Measurements from ENCODE around the gene TTI1. TPM values are rescaled to one million over a fixed set of nuclear protein-coding genes. Genes with fewer than 3 reads are reported as not detected.

TTI1 gene
- total RNA-seq, 2 donors from 2014 or later, result 14.8 to 26.2 TPM

GRCh38 chr20:37945091-37945547, 88.1 kb downstream of the TTI1 start:
- 36% methylated on average over 11 of the region's 11 CpGs for WGBS
- H3K36me3 ChIP-seq, result no peaks in the 10 kb centered on the region
- H3K4me1 ChIP-seq (replicated peaks), result no peaks in the 10 kb centered on the region
- H3K4me3 ChIP-seq, result no peak overlapping the region
- no peak overlapping the region for H3K27ac ChIP-seq
- intact Hi-C loops (cut with DNase I), result no loop called here
- no peaks in the 10 kb centered on the region for H3K9me3 ChIP-seq
- TF ChIP-seq CTCF (IDR thresholded peaks at IDR 0.05), result no peak
- TF ChIP-seq POLR2A (IDR thresholded peaks at IDR 0.05), result no peak
- no peak for TF ChIP-seq POLR2AphosphoS5 (IDR thresholded peaks at IDR 0.05)
- DNase-seq (ENCODE audit: low spot score), result no peak
- H3K27me3 ChIP-seq (replicated peaks; ENCODE audit: insufficient read depth), result no peaks in the 10 kb centered on the region

- Histone ChIP-seq H3K27ac (no peak overlapping the region), H3K4me1 (replicated peaks) (no peaks in the 10 kb centered on the region), H3K4me3 (no peak overlapping the region), H3K9me3 (no peaks in the 10 kb centered on the region), H3K27me3 (replicated peaks; ENCODE audit: insufficient read depth) (no peaks in the 10 kb centered on the region), H3K36me3 (no peaks in the 10 kb centered on the region)
- no peak for DNase-seq (ENCODE audit: low spot score)
- TF ChIP-seq CTCF (IDR thresholded peaks at IDR 0.05) (no peak), POLR2A (IDR thresholded peaks at IDR 0.05) (no peak), POLR2AphosphoS5 (IDR thresholded peaks at IDR 0.05) (no peak)
- WGBS, result 70% methylated on average over 11 of the region's 11 CpGs
- intact Hi-C loops (cut with DNase I), result no loop called here
Observed at GRCh38 chr20:37944456-37944981, 88.7 kb downstream of the TTI1 start.

- WGBS, result 91% methylated on average over 47 of the region's 47 CpGs
- Histone ChIP-seq H3K9me3 (no peaks in the 10 kb centered on the region), H3K27ac (no peak overlapping the region), H3K36me3 (no peaks in the 10 kb centered on the region), H3K4me3 (no peak overlapping the region), H3K27me3 (replicated peaks; ENCODE audit: insufficient read depth) (no peaks in the 10 kb centered on the region), H3K4me1 (replicated peaks) (no peaks in the 10 kb centered on the region)
- no peak for TF ChIP-seq POLR2A (IDR thresholded peaks at IDR 0.05)
- TF ChIP-seq CTCF (IDR thresholded peaks at IDR 0.05), result no peak
- DNase-seq (ENCODE audit: low spot score), result no peak
- intact Hi-C loops (cut with DNase I), result no loop called here
Observed at GRCh38 chr20:37943501-37944455, 89.5 kb downstream of the TTI1 start.

- intact Hi-C loops (cut with DNase I), result no loop called here
- Histone ChIP-seq H3K27me3 (replicated peaks; ENCODE audit: insufficient read depth) (no peaks in the 10 kb centered on the region), H3K9me3 (no peaks in the 10 kb centered on the region), H3K27ac (no peak overlapping the region), H3K4me3 (no peak overlapping the region), H3K36me3 (no peaks in the 10 kb centered on the region), H3K4me1 (replicated peaks) (no peaks in the 10 kb centered on the region)
- no peak for DNase-seq (ENCODE audit: low spot score)
- no peak for TF ChIP-seq CTCF (IDR thresholded peaks at IDR 0.05)
- TF ChIP-seq POLR2A (IDR thresholded peaks at IDR 0.05), result no peak
- no peak for TF ChIP-seq POLR2AphosphoS5 (IDR thresholded peaks at IDR 0.05)
- WGBS, result 72% methylated on average over 12 of the region's 12 CpGs
Observed at GRCh38 chr20:37943033-37943432, 90.2 kb downstream of the TTI1 start.

Measured in prostate gland (tissue), 2 donors.